Heart right ventricle (tissue), 16 donors: ENCODE data around the gene GCK. TPM values are rescaled to one million over a fixed set of nuclear protein-coding genes. Genes with fewer than 3 reads are reported as not detected.

Experiments used
- ATAC-seq, 8 donors: fragments of 200-7000 bp; cut with Tn5 transposase; one replicate each; pipeline ENCODE4 v1.9.1; 2020; ENCODE audit warnings: mild to moderate bottlenecking in 8 of 8, moderate library complexity in 8 of 8, moderate number of reproducible peaks in 1 of 8
- DNase-seq, 2 donors: peaks; one replicate each; pipeline ENCODE4 v3.0.0-alpha.2; 2020
- H3K27ac ChIP-seq, 10 donors: fragments of 200-600 bp; sonication (generic) in 2 of 10; one replicate each; pipeline versions ENCODE4 v1.5.0 to v1.8.0; 2020 to 2022; ENCODE audit warnings: mild to moderate bottlenecking in 3 of 10
- H3K27me3 ChIP-seq, 7 donors: fragments of 200-600 bp; one replicate each; pipeline ENCODE4 v1.8.0; 2021 to 2022; ENCODE audit warnings: mild to moderate bottlenecking in 2 of 7
- H3K36me3 ChIP-seq, 9 donors: fragments of 200-600 bp; sonication (generic) in 1 of 9; one replicate each; pipeline versions ENCODE4 v1.5.0 to v1.8.0; 2020 to 2022; ENCODE audit warnings: mild to moderate bottlenecking in 2 of 9
- H3K4me1 ChIP-seq, 9 donors: fragments of 200-600 bp; sonication (generic) in 1 of 9; one replicate each; pipeline versions ENCODE4 v1.5.0 to v1.8.0; 2020 to 2022; ENCODE audit warnings: mild to moderate bottlenecking in 4 of 9
- H3K4me3 ChIP-seq, 10 donors: fragments of 200-600 bp; sonication (generic) in 2 of 10; one replicate each; pipeline versions ENCODE4 v1.5.0 to v1.8.0; 2020 to 2022; ENCODE audit warnings: mild to moderate bottlenecking in 7 of 10, moderate library complexity in 2 of 10
- H3K9me3 ChIP-seq, 11 donors: fragments of 200-600 bp in 10 of 11; sonication (generic) in 2 of 11; one replicate each; pipeline versions ENCODE4 v1.5.0 to v1.8.0; 2013 to 2022; ENCODE audit warnings: mild to moderate bottlenecking in 2 of 11, control low read depth in 1 of 11, moderate library complexity in 1 of 11
- WGBS, 2 donors: extraction: QIAGEN DNeasy Blood & Tissue Kit; methylation state at CpG; one replicate each; pipeline ENCODE4 v1.1.7; 2013; ENCODE audit warnings: inconsistent platforms in 1 of 2; 5-methylcytosine and 5-hydroxymethylcytosine counted together
- intact Hi-C, 10 donors: fragments of 100-400 bp; cut with DNase I; formaldehyde crosslinking; loops; one replicate each; pipeline versions ENCODE4 v1.11.1 to v1.14.2; 2022
- polyA plus RNA-seq, 2 donors: library from polyadenylated mRNA; stranded (reverse); fragments of 200-250 nt; gene quantifications; one replicate each; pipeline ENCODE4 v1.2.3, GENCODE V29; 2013
- total RNA-seq, 10 donors: library from RNA; stranded (reverse); fragmentation: NEBNext Ultra II Directional in 3 of 10; extraction: Animal tissue kit (Norgen Biotek cat#: 25700) in 3 of 10; gene quantifications; one replicate each; pipeline versions ENCODE4 v1.2.1 to v1.2.4, GENCODE V29; 2021 to 2023
- TF ChIP-seq, protein P1 (sequence below), 9 donors: fragments of 200-600 bp; sonication (generic) in 2 of 9; IDR thresholded peaks; one replicate each; pipeline versions ENCODE4 v1.5.0 to v1.8.0; 2021 to 2022; ENCODE audit warnings: antibody characterized with exemption in 9 of 9, mild to moderate bottlenecking in 5 of 9, moderate library complexity in 1 of 9
- donor health status: Arrhythmogenic right ventricular cardiomyopathy.
- donor health status: ischemic (EF 13 %, LVEDD 7.1; RV severe dilation, severe dysfunction).
- donor health status: healthy with polysubstance abuse.
- donor health status: DM: no; HTN: yes; CAD: no.
- donor health status: DM: no; HTN: no; CAD: no.
- donor health status: ischemic (EF 25% LVEDD 6.9; RV normal size, moderate dysfunction).
- donor health status: ischemic (EF 25% LVEDD 5.7; RV mildly dilated, moderate dysfunction).
- donor health status: healthy.
- donor health status: DM: yes; HTN: yes; CAD: no.
- donor health status: Ischemic cardiomyopathy.
- donor health status: ischemic (EF 35%, LVEDD 5.7; RV mildly dilated, moderate dysfunction).
- donor health status: nonischemic (EF 11% LVEDD 7.7; RV severe dilation, severe dysfunction).
- donor health status: DM: yes; HTN: yes; CAD: no.
- donor health status: PGD.
- donor health status: ischemic (EF 29% LVEDD 5.4; RV normal size, mild dysfunction).
- donor health status: nonischemic (EF 23%, LVEDD 6.1; RV moderate dilation, normal function).

Gene GCK
- total and polyA plus RNA-seq, 12 donors = 0.50 to 6.0 (median 1.5) TPM

DNA sequence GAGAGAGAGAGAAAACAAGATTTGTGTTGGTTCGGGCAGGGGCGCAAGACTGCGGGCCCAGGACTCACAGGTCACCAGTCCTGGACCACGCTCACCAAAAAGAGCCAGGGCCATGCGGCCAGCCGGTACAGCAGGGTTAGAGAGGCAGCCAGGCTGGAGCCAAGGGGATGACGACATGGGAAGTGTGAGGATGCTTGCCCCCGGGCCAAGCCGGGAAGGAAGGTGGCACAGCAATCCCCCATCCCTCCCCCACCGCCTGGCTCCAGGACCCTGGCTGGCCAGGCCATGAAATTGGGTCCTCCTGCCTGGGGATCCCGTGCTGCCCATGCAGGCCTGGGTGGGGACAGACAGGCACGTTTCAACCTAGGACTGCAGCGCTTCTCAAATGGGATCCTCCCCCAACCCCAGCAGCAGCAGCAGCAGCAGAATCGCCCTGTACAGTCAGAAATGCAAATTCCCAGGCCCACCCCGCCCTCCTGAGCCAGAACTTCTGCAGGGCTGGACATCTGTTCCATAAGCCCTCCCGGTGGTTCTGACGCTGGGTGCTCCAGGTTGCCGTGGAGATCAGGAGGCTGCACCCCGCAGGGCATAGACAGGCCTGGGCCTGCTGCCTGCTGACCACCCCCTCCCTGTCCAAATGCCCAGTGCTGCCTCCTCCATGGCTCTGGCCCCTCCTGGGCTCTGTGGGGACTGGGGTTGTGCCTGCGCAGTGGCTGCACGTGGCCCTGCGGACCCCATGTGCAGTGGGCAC lies 46.5 kb upstream of the GCK start:
- TF ChIP-seq, protein P1, sequence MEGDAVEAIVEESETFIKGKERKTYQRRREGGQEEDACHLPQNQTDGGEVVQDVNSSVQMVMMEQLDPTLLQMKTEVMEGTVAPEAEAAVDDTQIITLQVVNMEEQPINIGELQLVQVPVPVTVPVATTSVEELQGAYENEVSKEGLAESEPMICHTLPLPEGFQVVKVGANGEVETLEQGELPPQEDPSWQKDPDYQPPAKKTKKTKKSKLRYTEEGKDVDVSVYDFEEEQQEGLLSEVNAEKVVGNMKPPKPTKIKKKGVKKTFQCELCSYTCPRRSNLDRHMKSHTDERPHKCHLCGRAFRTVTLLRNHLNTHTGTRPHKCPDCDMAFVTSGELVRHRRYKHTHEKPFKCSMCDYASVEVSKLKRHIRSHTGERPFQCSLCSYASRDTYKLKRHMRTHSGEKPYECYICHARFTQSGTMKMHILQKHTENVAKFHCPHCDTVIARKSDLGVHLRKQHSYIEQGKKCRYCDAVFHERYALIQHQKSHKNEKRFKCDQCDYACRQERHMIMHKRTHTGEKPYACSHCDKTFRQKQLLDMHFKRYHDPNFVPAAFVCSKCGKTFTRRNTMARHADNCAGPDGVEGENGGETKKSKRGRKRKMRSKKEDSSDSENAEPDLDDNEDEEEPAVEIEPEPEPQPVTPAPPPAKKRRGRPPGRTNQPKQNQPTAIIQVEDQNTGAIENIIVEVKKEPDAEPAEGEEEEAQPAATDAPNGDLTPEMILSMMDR (IDR thresholded peaks at IDR 0.05) = no peak
- H3K27me3 ChIP-seq = no peaks in the 10 kb centered on the region
- peaks cover 0 to 1% (median 0%) of the 10 kb centered on the region in 9 donors for H3K4me1 ChIP-seq
- ATAC-seq = no peak
- H3K4me3 ChIP-seq = no peak overlapping the region
- intact Hi-C loops = loop anchor here in 3 of 10 donors (5.0 to 10.0 kb wide), 2 partner anchors 327 to 329 kb away; no protein-coding TSS in a partner anchor
- H3K9me3 ChIP-seq = no peaks in the 10 kb centered on the region
- no peak for DNase-seq
- peaks cover 0 to 12% (median 0%) of the 10 kb centered on the region in 9 donors for H3K36me3 ChIP-seq
- WGBS, 2 donors = 74 to 77% methylated on average over 22 of the region's 22 CpGs
- H3K27ac ChIP-seq = no peak overlapping the region

DNA sequence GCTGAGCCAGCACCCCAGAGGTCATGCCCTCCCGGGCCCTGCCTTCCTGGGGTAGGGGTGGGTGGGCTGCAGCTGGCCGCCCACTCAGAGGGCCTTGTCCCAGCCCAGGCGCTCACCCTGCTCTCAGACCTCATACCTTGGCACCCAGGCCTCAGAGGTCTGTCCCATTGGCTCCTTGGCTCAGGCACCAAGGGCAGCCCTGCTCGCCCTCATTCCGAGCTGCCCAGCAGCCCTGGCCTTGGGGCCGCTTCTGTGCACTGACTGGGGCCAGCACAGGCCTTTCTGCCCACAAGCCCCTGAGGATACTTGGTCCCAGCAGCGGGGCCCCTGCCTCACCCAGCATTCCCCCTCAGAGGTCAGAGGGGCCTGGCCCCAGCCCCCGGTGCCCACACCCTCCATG lies 45.8 kb upstream of the GCK start:
- ATAC-seq (no peak), DNase-seq (no peak)
- H3K27me3 ChIP-seq = no peaks in the 10 kb centered on the region
- H3K4me3 ChIP-seq = no peak overlapping the region
- no peak overlapping the region for H3K27ac ChIP-seq
- 89% methylated on average over 8 of the region's 8 CpGs for WGBS, 2 donors
- TF ChIP-seq, protein P1 (IDR thresholded peaks at IDR 0.05) = no peak
- peaks cover 0 to 12% (median 0%) of the 10 kb centered on the region in 9 donors for H3K36me3 ChIP-seq
- intact Hi-C loops = loop anchor here in 3 of 10 donors (5.0 to 10.0 kb wide), 2 partner anchors 327 to 330 kb away; no protein-coding TSS in a partner anchor
- H3K4me1 ChIP-seq = no peaks in the 10 kb centered on the region
- H3K9me3 ChIP-seq = no peaks in the 10 kb centered on the region

DNA sequence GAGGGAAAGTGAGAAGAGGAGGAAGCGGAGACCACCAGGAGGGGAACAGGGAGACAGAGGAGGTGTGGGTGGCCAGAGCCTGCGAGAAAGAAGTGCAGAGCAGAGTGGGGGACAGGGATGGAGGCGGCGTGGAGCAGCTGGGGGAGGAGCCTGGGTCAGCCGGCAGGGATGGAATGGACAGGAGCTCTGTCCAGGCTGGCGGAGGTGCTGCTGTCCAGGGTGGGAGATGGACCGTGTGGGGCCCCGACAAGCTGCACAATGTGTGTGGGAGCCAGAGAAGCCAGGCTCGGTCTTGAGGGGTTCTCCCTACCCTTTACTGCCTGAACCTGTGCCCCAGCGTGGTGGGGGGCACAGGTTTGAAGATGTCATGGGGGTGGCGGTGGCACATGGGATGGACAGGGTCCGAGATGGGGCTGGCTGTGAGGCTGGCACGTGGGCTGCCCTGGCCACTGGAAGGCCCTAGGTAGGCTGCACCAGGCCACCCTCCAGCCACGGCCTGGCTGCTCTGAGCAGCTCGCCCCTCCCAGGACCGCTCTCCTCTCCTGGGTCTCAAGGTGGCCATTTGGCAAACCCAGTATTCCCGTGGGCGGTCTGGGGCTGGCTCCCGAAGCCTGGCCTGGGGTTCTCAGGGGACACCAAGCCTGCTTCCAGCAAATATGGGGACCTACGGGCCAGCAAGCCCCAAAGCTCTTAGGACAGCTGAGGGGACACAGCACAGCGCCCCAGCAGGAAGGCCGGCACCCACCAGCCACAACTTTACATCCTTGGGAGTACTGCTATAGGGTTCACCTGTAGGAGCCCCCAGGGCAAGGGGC lies 43.9 kb upstream of the GCK start:
- DNase-seq (no peak), ATAC-seq (no peak)
- WGBS, 2 donors = 77 to 81% methylated on average over 22 of the region's 22 CpGs
- intact Hi-C loops = loop anchor here in 2 of 10 donors (10.0 kb wide), 1 partner anchor 332 kb away; no protein-coding TSS in a partner anchor
- H3K27me3 ChIP-seq = no peaks in the 10 kb centered on the region
- no peaks in the 10 kb centered on the region for H3K9me3 ChIP-seq
- peaks cover 0 to 8% (median 0%) of the 10 kb centered on the region in 9 donors for H3K36me3 ChIP-seq
- no peak overlapping the region for H3K27ac ChIP-seq
- H3K4me3 ChIP-seq = no peak overlapping the region
- TF ChIP-seq, protein P1 (IDR thresholded peaks at IDR 0.05) = no peak
- H3K4me1 ChIP-seq = no peaks in the 10 kb centered on the region

DNA sequence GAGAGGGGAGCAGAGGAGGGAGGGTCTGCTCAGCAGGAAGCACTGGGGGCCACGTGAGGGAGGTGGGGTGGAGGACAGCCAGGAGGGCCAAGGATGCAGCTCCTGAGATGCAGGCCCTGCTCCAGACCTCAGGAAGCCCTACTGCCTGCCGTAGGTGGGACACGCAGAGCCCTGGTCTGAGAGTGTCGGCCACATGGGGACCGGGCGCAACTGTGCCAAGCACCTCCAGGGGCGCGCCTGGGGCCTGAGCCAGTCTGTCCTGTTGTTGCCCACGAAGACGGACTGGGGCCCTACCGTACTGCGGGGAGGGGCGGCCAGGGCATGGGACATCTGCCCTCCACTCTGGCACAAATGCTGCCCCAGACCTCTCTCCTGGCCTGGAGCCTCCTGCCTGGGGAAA lies 43.2 kb upstream of the GCK start:
- Histone ChIP-seq H3K36me3 (peaks cover 0 to 8% (median 0%) of the 10 kb centered on the region in 9 donors), H3K27me3 (no peaks in the 10 kb centered on the region), H3K9me3 (no peaks in the 10 kb centered on the region), H3K4me3 (no peak overlapping the region), H3K4me1 (no peaks in the 10 kb centered on the region), H3K27ac (no peak overlapping the region)
- intact Hi-C loops = loop anchor here in 2 of 10 donors (10.0 kb wide), 1 partner anchor 332 kb away; no protein-coding TSS in a partner anchor
- no peak for DNase-seq
- TF ChIP-seq, protein P1 (IDR thresholded peaks at IDR 0.05) = no peak
- WGBS, 2 donors = 87 to 88% methylated on average over 13 of the region's 13 CpGs
- no peak for ATAC-seq
